Caco-2 (cell line): ENCODE data around the gene GADD45GIP1. TPM values are rescaled to one million over a fixed set of nuclear protein-coding genes. Genes with fewer than 3 reads are reported as not detected.

ENCODE experiments used
- BruUV-seq: library from RNA; stranded (reverse); fragments of 400-500 nt; replicated peaks from 2 replicates; lab custom pipeline; 2021; lab: Mats Ljungman, UMichigan
- CTCF ChIA-PET: fragments of 300-600 bp; sonication (Branson Sonifier 250); formaldehyde crosslinking; loops from one replicate; lab custom pipeline; 2022; ENCODE audit warnings: antibody characterized with exemption; lab: Charles Lee
- POLR2A ChIA-PET: fragments of 300-600 bp; sonication (Branson Sonifier 250); formaldehyde crosslinking; loops from one replicate; lab custom pipeline; 2022; ENCODE audit warnings: antibody characterized with exemption; lab: Charles Lee
- DNase-seq, 2 experiments: peaks; one replicate each; pipeline versions ENCODE4 v3.0.0 to v3.0.0-alpha.2; 2020 to 2022
- H3K27me3 ChIP-seq: replicated peaks from 2 replicates; pipeline ENCODE4 v1.6.0; 2011; ENCODE audit warnings: low read length; ENCODE audit not compliant: control insufficient read depth, insufficient read depth
- H3K36me3 ChIP-seq: 2 replicates; pipeline ENCODE4 v1.5.1; 2011; ENCODE audit warnings: low read length; ENCODE audit not compliant: control insufficient read depth, insufficient read depth
- H3K4me1 ChIP-seq: fragments of 250-450 bp; sonication (Bioruptor Pico); 2 replicates; pipeline ENCODE4 v1.5.1; 2020; ENCODE audit warnings: mild to moderate bottlenecking
- H3K4me3 ChIP-seq: 2 replicates; pipeline ENCODE4 v1.5.1; 2011; ENCODE audit warnings: low read depth, mild to moderate bottlenecking, control low read depth, low read length
- H3K9me3 ChIP-seq: fragments of 250-450 bp; sonication (Bioruptor Pico); 2 replicates; pipeline ENCODE4 v1.5.1; 2020; ENCODE audit warnings: mild to moderate bottlenecking, moderate library complexity
- H3K27ac Mint-ChIP-seq: one replicate; pipeline ENCODE4 v1.8.0; 2022; ENCODE audit warnings: mixed read lengths; ENCODE audit not compliant: unreplicated experiment
- H3K27me3 Mint-ChIP-seq: one replicate; pipeline ENCODE4 v1.8.0; 2022; ENCODE audit warnings: mixed read lengths; ENCODE audit not compliant: insufficient read depth, unreplicated experiment
- H3K36me3 Mint-ChIP-seq: one replicate; pipeline ENCODE4 v1.8.0; 2022; ENCODE audit warnings: mild to moderate bottlenecking, mixed read lengths; ENCODE audit not compliant: insufficient read depth, unreplicated experiment
- H3K4me1 Mint-ChIP-seq: one replicate; pipeline ENCODE4 v1.8.0; 2022; ENCODE audit warnings: low read depth, mixed read lengths; ENCODE audit not compliant: unreplicated experiment
- H3K4me3 Mint-ChIP-seq: one replicate; pipeline ENCODE4 v1.8.0; 2022; ENCODE audit warnings: mild to moderate bottlenecking, moderate library complexity, mixed read lengths; ENCODE audit not compliant: unreplicated experiment
- H3K9me3 Mint-ChIP-seq: one replicate; pipeline ENCODE4 v1.8.0; 2022; ENCODE audit warnings: mixed read lengths; ENCODE audit not compliant: unreplicated experiment
- intact Hi-C: fragments of 100-400 bp; cut with micrococcal nuclease; formaldehyde crosslinking; loops from one replicate; pipeline ENCODE4 v1.10.0; 2022; ENCODE audit not compliant: unreplicated experiment
- total RNA-seq: library from RNA; stranded (reverse); gene quantifications from 2 replicates; pipeline ENCODE4 v1.2.3, GENCODE V29; 2022
- TF ChIP-seq, protein P1 (sequence below), 2 experiments: fragments of 200-600 bp in 1 of 2; IDR thresholded peaks; 1 replicate in 1 of 2; 2 replicates in 1 of 2; pipeline versions ENCODE4 v1.5.1 to v1.8.0; 2011 to 2022; ENCODE audit warnings: antibody characterized with exemption in 1 of 2, control low read depth in 1 of 2, inconsistent platforms in 1 of 2, low read depth in 1 of 2, low read length in 1 of 2, mild to moderate bottlenecking in 1 of 2, moderate library complexity in 1 of 2; ENCODE audit not compliant: insufficient read depth in 1 of 2, severe bottlenecking in 1 of 2, unreplicated experiment in 1 of 2

Gene GADD45GIP1
- total RNA-seq, 1 experiment from 2014 or later = 39.3 TPM

- TF ChIP-seq, protein P1, sequence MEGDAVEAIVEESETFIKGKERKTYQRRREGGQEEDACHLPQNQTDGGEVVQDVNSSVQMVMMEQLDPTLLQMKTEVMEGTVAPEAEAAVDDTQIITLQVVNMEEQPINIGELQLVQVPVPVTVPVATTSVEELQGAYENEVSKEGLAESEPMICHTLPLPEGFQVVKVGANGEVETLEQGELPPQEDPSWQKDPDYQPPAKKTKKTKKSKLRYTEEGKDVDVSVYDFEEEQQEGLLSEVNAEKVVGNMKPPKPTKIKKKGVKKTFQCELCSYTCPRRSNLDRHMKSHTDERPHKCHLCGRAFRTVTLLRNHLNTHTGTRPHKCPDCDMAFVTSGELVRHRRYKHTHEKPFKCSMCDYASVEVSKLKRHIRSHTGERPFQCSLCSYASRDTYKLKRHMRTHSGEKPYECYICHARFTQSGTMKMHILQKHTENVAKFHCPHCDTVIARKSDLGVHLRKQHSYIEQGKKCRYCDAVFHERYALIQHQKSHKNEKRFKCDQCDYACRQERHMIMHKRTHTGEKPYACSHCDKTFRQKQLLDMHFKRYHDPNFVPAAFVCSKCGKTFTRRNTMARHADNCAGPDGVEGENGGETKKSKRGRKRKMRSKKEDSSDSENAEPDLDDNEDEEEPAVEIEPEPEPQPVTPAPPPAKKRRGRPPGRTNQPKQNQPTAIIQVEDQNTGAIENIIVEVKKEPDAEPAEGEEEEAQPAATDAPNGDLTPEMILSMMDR (IDR thresholded peaks at IDR 0.05; ENCODE audit: insufficient read depth in 1 of 2, low read depth in 1 of 2, low read length in 1 of 2, severe bottlenecking in 1 of 2, unreplicated experiment in 1 of 2) = no peak
- intact Hi-C loops = no loop called here
- no TSS peak for BruUV-seq
- CTCF ChIA-PET = no interaction called here
- Histone ChIP-seq H3K36me3 (no peaks in the 10 kb centered on the region), H3K4me1 (no peaks in the 10 kb centered on the region), H3K9me3 (no peaks in the 10 kb centered on the region), H3K27me3 (no peaks in the 10 kb centered on the region), H3K4me3 (no peak overlapping the region)
- no peaks in the 10 kb centered on the region for H3K4me1 Mint-ChIP-seq
- no peaks in the 10 kb centered on the region for H3K9me3 Mint-ChIP-seq
- POLR2A ChIA-PET = no interaction called here
- H3K4me3 Mint-ChIP-seq = no peak overlapping the region
- H3K27ac Mint-ChIP-seq = no peak overlapping the region
- no peaks in the 10 kb centered on the region for H3K36me3 Mint-ChIP-seq
- peaks cover 10% of the 10 kb centered on the region for H3K27me3 Mint-ChIP-seq
- no peak for DNase-seq
Measured at GRCh38 chr19:13001502-13002165, 44.6 kb upstream of the GADD45GIP1 start.

DNA sequence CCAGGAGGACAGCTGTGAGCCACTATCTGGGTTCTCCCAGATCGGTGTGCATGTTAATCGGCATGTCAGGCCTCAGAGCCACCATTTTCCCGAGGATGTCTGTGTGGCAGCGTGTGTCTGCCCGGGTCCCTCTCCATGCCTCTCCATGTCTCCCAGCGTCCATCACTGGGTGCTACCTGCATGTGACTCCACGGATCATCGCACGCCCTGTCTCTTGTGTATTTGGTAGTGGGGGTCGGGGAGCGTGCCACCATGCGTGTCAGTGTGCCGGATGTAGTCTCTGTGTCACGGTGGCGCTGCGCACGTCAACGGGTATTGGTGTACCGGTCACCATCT, 44.1 kb upstream of the GADD45GIP1 start:
- Histone ChIP-seq H3K9me3 (no peaks in the 10 kb centered on the region), H3K27me3 (no peaks in the 10 kb centered on the region), H3K36me3 (no peaks in the 10 kb centered on the region), H3K4me1 (no peaks in the 10 kb centered on the region), H3K4me3 (no peak overlapping the region)
- no TSS peak for BruUV-seq
- Mint-ChIP-seq H3K9me3 (no peaks in the 10 kb centered on the region), H3K27me3 (peaks cover 10% of the 10 kb centered on the region), H3K4me1 (no peaks in the 10 kb centered on the region), H3K36me3 (no peaks in the 10 kb centered on the region), H3K4me3 (no peak overlapping the region), H3K27ac (no peak overlapping the region)
- ChIA-PET POLR2A (no interaction called here), CTCF (no interaction called here)
- TF ChIP-seq, protein P1 (IDR thresholded peaks at IDR 0.05; ENCODE audit: insufficient read depth in 1 of 2, low read depth in 1 of 2, low read length in 1 of 2, severe bottlenecking in 1 of 2, unreplicated experiment in 1 of 2) = no peak
- DNase-seq = no peak
- intact Hi-C loops = no loop called here

GRCh38 chr19:12997967-12998940, 41.2 kb upstream of the GADD45GIP1 start:
- H3K9me3 Mint-ChIP-seq = no peaks in the 10 kb centered on the region
- H3K4me1 ChIP-seq = no peaks in the 10 kb centered on the region
- intact Hi-C loops = no loop called here
- H3K27me3 Mint-ChIP-seq = peaks cover 18% of the 10 kb centered on the region
- H3K36me3 ChIP-seq = no peaks in the 10 kb centered on the region
- TF ChIP-seq, protein P1 (IDR thresholded peaks at IDR 0.05; ENCODE audit: insufficient read depth in 1 of 2, low read depth in 1 of 2, low read length in 1 of 2, severe bottlenecking in 1 of 2, unreplicated experiment in 1 of 2) = no peak
- no peaks in the 10 kb centered on the region for H3K4me1 Mint-ChIP-seq
- CTCF ChIA-PET = no interaction called here
- no peaks in the 10 kb centered on the region for H3K9me3 ChIP-seq
- no peak overlapping the region for H3K27ac Mint-ChIP-seq
- peaks cover 2% of the 10 kb centered on the region; the same call in 1 of the 2 replicates for H3K27me3 ChIP-seq
- no TSS peak for BruUV-seq
- POLR2A ChIA-PET = no interaction called here
- H3K36me3 Mint-ChIP-seq = peaks cover 6% of the 10 kb centered on the region
- H3K4me3 Mint-ChIP-seq = no peak overlapping the region
- no peak for DNase-seq
- H3K4me3 ChIP-seq = no peak overlapping the region
